ENCODE data around the gene MISP3. TPM values are rescaled to one million over a fixed set of nuclear protein-coding genes. Genes with fewer than 3 reads are reported as not detected.
A peak's percentile ranks its signal among the peaks of the same experiment; 100 is the strongest.
"Not testable (repeated sequence)": the region's sequence is repeated elsewhere in the genome, so short reads cannot be mapped to it uniquely, and the experiment has no call there.

MISP3 gene
- total and polyA plus RNA-seq, 2 of the 8 experiments (the other 6 are each of a cell fraction or from before 2014, with no cell fraction given): 0.74 to 1.4 TPM

DNA sequence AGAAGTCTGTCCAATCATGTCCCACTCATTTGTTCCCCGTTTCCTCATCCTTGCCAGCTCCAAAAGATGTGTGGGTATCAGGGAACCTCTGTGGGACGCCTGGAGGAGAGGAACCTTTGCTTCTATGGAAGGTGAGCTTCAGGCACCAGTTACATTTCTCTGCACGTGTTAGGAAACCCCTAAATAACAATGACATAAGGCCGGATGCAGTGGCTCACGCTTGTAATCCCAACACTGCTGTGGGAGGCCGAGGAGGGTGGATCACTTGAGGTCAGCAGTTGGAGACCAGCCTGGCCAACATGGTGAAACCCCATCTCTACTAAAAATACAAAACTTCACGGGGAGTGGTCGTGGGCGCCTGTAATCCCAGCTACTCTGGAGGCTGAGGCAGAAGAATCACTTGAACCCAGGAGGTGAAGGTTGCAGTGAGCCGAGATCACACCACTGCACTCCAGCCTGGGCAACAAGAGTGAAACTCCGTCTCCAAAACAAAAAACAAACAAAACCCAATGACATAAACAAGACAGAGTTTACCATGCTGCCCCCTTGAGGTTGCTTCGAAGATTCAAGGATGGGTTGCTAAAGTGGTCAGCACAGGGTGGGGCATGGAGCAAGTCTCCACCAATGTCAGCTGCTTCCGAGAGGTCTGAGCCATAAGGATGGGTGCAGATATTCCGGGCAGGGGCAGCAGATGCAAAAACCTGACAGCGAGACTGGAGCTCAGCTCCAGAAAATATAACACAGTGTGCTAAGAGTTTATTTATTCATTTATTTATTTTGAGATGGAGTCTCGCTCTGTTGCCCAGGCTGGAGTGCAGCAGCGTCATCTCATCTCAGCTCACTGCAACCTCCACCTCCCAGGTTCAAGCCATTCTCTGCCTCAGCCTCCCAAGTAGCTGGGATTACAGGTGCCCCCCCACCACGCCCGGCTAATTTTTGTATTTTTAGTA, 29.7 kb upstream of the MISP3 start:
- H3K27me3 ChIP-seq (replicated peaks in 1 of 4; ENCODE audit: control insufficient read depth in 3 of 4, extremely low read depth in 1 of 4, insufficient read depth in 3 of 4, low read length in 3 of 4); H3K4me2 ChIP-seq (ENCODE audit: insufficient read depth in 1 of 2, low read depth in 2 of 2, low read length in 2 of 2); H3K18ac ChIP-seq (ENCODE audit: extremely low read depth, low read length); H2BK120ac ChIP-seq (replicated peaks; ENCODE audit: low read depth, low read length); H3K4me1 ChIP-seq (replicated peaks in 1 of 4; ENCODE audit: control insufficient read depth in 3 of 4, insufficient read depth in 4 of 4, low read length in 3 of 4); H4K5ac ChIP-seq (ENCODE audit: insufficient read length, low read depth, low read length); H3K4me3 ChIP-seq (ENCODE audit: extremely low read depth in 1 of 4, insufficient read depth in 2 of 4, low read depth in 3 of 4, low read length in 4 of 4); H3K79me2 ChIP-seq (ENCODE audit: control insufficient read depth in 1 of 2, insufficient read depth in 2 of 2, low read length in 2 of 2); H3K79me1 ChIP-seq (ENCODE audit: low read depth, low read length); H3K14ac ChIP-seq (ENCODE audit: insufficient read length); H3K36me3 ChIP-seq (ENCODE audit: control insufficient read depth in 2 of 4, insufficient read depth in 4 of 4, low read length in 3 of 4); H2BK20ac ChIP-seq (ENCODE audit: low read length); H4K91ac ChIP-seq (replicated peaks; ENCODE audit: insufficient read length, low read length); H3K23ac ChIP-seq (ENCODE audit: insufficient read length); H3K23me2 ChIP-seq (ENCODE audit: low read depth, low read length); H3K9me3 ChIP-seq (ENCODE audit: insufficient read depth in 2 of 2, low read depth in 1 of 2, low read length in 1 of 2); H2AFZ ChIP-seq (ENCODE audit: low read length); H3K4ac ChIP-seq (replicated peaks; ENCODE audit: insufficient read length, low read depth, low read length); H4K20me1 ChIP-seq (replicated peaks in 1 of 2; ENCODE audit: control insufficient read depth in 1 of 2, insufficient read depth in 2 of 2, low read length in 2 of 2); H3K56ac ChIP-seq (replicated peaks; ENCODE audit: insufficient read length, low read depth, low read length); H2BK5ac ChIP-seq (ENCODE audit: low read depth, low read length); H2BK15ac ChIP-seq (ENCODE audit: low read length): not testable (repeated sequence)
- Histone ChIP-seq H2AK5ac (ENCODE audit: low read depth, low read length) (peak overlapping the region; percentile 90; the same call in 1 of the 2 replicates), H2BK12ac (ENCODE audit: low read depth, low read length) (peak overlapping the region; percentile 99; the same call in 1 of the 2 replicates), H3K9ac (replicated peaks in 1 of 4; ENCODE audit: extremely low read depth in 1 of 4, low read depth in 3 of 4, low read length in 3 of 4) (0 out of 7 replicates have a peak overlapping the region, but pooled peaks of 2 of the 4 experiments have one; percentile 21 to 36), H3K27ac (ENCODE audit: low read depth, low read length) (peak overlapping the region; percentile 81), H4K8ac (ENCODE audit: extremely low read depth, insufficient read depth, low read length) (peak overlapping the region; percentile 66; the same call in 1 of the 2 replicates)
- TF ChIP-seq, protein P1, sequence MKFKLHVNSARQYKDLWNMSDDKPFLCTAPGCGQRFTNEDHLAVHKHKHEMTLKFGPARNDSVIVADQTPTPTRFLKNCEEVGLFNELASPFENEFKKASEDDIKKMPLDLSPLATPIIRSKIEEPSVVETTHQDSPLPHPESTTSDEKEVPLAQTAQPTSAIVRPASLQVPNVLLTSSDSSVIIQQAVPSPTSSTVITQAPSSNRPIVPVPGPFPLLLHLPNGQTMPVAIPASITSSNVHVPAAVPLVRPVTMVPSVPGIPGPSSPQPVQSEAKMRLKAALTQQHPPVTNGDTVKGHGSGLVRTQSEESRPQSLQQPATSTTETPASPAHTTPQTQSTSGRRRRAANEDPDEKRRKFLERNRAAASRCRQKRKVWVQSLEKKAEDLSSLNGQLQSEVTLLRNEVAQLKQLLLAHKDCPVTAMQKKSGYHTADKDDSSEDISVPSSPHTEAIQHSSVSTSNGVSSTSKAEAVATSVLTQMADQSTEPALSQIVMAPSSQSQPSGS (IDR thresholded peaks at IDR 0.05; ENCODE audit: low read length): peak; percentile 61; the same call in 1 of the 2 replicates
- TF ChIP-seq, protein P2, sequence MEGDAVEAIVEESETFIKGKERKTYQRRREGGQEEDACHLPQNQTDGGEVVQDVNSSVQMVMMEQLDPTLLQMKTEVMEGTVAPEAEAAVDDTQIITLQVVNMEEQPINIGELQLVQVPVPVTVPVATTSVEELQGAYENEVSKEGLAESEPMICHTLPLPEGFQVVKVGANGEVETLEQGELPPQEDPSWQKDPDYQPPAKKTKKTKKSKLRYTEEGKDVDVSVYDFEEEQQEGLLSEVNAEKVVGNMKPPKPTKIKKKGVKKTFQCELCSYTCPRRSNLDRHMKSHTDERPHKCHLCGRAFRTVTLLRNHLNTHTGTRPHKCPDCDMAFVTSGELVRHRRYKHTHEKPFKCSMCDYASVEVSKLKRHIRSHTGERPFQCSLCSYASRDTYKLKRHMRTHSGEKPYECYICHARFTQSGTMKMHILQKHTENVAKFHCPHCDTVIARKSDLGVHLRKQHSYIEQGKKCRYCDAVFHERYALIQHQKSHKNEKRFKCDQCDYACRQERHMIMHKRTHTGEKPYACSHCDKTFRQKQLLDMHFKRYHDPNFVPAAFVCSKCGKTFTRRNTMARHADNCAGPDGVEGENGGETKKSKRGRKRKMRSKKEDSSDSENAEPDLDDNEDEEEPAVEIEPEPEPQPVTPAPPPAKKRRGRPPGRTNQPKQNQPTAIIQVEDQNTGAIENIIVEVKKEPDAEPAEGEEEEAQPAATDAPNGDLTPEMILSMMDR (IDR thresholded peaks at IDR 0.05; ENCODE audit: control extremely low read depth in 1 of 3, insufficient read depth in 1 of 3, low read depth in 1 of 3, low read length in 3 of 3): peak; percentile 55 to 76 (median 59)
- TF ChIP-seq EP300 (IDR thresholded peaks at IDR 0.05; ENCODE audit: borderline replicate concordance in 1 of 2, low read depth in 2 of 2, low read length in 2 of 2) (peak in 1 of 2 experiments; percentile 86; a peak in 2 of 3 replicates), RAD21 (IDR thresholded peaks at IDR 0.05 in 1 of 2, conservative IDR thresholded peaks at IDR 0.05 in 1 of 2; ENCODE audit: low read depth in 2 of 2, low read length in 2 of 2) (peak; percentile 50 to 53)
- CTCF ChIA-PET (ENCODE audit: partially characterized antibody): interaction anchor here (0.6 to 5.0 kb wide), 47 partner anchors 8 to 1077 kb away, joined by 3 to 39 read pairs (median 4); partner anchors contain the start of genes IL27RA, MISP3, PALM3 and PODNL1
- DNase-seq (ENCODE audit: low read depth in 1 of 2, low spot score in 2 of 2) (peak in 1 of 2 experiments; percentile 75), FAIRE-seq (peak; percentile 99)
- 77% methylated on average over 19 of the region's 19 CpGs; no CpG with 5 or more reads in 1 of the 2 experiments for WGBS, 2 experiments (ENCODE audit: extremely low coverage in 1 of 2, insufficient coverage in 1 of 2, insufficient read length in 1 of 2, insufficient replicate concordance in 2 of 2, low coverage in 1 of 2, low lambda C conversion rate in 2 of 2, missing lambda C conversion rate in 1 of 2)
- POLR2A ChIA-PET (ENCODE audit: partially characterized antibody): interaction anchor here (0.6 to 1.9 kb wide), 8 partner anchors 14 to 162 kb away, joined by 3 to 6 read pairs (median 4); no protein-coding TSS in a partner anchor
